Measurements from ENCODE around the gene SPINT1.

Gene SPINT1

GRCh38 chr15:40893733-40894680, 50.2 kb downstream of the SPINT1 start, which contains the start of gene VPS18:
TSS of gene VPS18 (plus strand) at chr15:40894450. CDS start at chr15:40894769, 319 bp downstream.
- DNase-seq: peak; percentile 97

- DNase-seq: peak; percentile 63
Measured at GRCh38 chr15:40894681-40895448, 51.0 kb downstream of the SPINT1 start.

- no peak for DNase-seq
Measured at GRCh38 chr15:40899536-40900207, 55.8 kb downstream of the SPINT1 start.

- DNase-seq: no peak
Measured at GRCh38 chr15:40900256-40901052, 56.6 kb downstream of the SPINT1 start.

GRCh38 chr15:40901053-40901443, 57.2 kb downstream of the SPINT1 start:
- DNase-seq: no peak

GRCh38 chr15:40902605-40903561, 59.0 kb downstream of the SPINT1 start:
- no peak for DNase-seq

GRCh38 chr15:40904552-40905201, 60.8 kb downstream of the SPINT1 start:
- DNase-seq: no peak

GRCh38 chr15:40906091-40906990, 62.5 kb downstream of the SPINT1 start:
- peak; percentile 89 for DNase-seq

- DNase-seq: no peak
Measured at GRCh38 chr15:40906991-40907802, 63.3 kb downstream of the SPINT1 start.
